HCT116 (cell line): ENCODE data around the gene ERGIC1. TPM values are rescaled to one million over a fixed set of nuclear protein-coding genes. Genes with fewer than 3 reads are reported as not detected.

ENCODE experiments used
- ATAC-seq: fragments of 200-7000 bp; cut with Tn5 transposase; 2 replicates; pipeline ENCODE4 v1.9.1; 2020; ENCODE audit warnings: mild to moderate bottlenecking, moderate library complexity
- BruUV-seq: library from RNA; stranded (reverse); fragments of 400-500 nt; replicated peaks from 2 replicates; lab custom pipeline; 2021; lab: Mats Ljungman, UMichigan
- CTCF ChIA-PET: fragments of 300-600 bp; sonication (Branson Sonifier 250); formaldehyde crosslinking; loops from one replicate; lab custom pipeline; 2021; ENCODE audit warnings: antibody characterized with exemption; lab: Charles Lee
- POLR2A ChIA-PET: fragments of 300-600, 350-600 bp; sonication (Branson Sonifier 250); formaldehyde crosslinking; loops from one replicate; lab custom pipeline; 2021; ENCODE audit warnings: antibody characterized with exemption; lab: Charles Lee
- RAD21 ChIA-PET, 2 experiments: fragments of 300-600 bp; sonication (Branson Sonifier 250); formaldehyde crosslinking; loops; one replicate each; lab custom pipeline; 2023; ENCODE audit warnings: low total read pairs in 2 of 2; ENCODE audit not compliant: uncharacterized antibody in 2 of 2, unreplicated experiment in 2 of 2, low non-redundant PET in 1 of 2; lab: Charles Lee
- DNase-seq: peaks from one replicate; pipeline ENCODE4 v3.0.0-alpha.2; 2010; ENCODE audit warnings: low read depth, low spot score
- H2AFZ ChIP-seq: fragments of 200-600 bp; shearing (Covaris generic), sonication (generic); 2 replicates; pipeline ENCODE4 v1.6.1; 2017; ENCODE audit warnings: low read depth, mixed run types, mixed read lengths, antibody characterized with exemption, low read length; ENCODE audit not compliant: poor library complexity, severe bottlenecking
- H3K27ac ChIP-seq: 2 replicates; pipeline ENCODE4 v1.5.1; 2012; ENCODE audit warnings: low read depth, low read length
- H3K27me3 ChIP-seq: fragments of 200-600 bp; sonication (generic); 2 replicates; pipeline ENCODE4 v1.6.1; 2016; ENCODE audit warnings: mixed run types, low read length, mixed read lengths; ENCODE audit not compliant: insufficient read depth
- H3K36me3 ChIP-seq, 2 experiments: fragments of 200-500 bp in 1 of 2; fragments of 200-600 bp in 1 of 2; sonication (Bioruptor generic) in 1 of 2; sonication (generic) in 1 of 2; 2 replicates each; pipeline versions ENCODE4 v1.5.1 to v1.6.1; 2014 to 2016; ENCODE audit warnings: low read length in 2 of 2, inconsistent platforms in 1 of 2, mixed read lengths in 1 of 2, mixed run types in 1 of 2; ENCODE audit not compliant: insufficient read depth in 2 of 2, control insufficient read depth in 1 of 2
- H3K4me1 ChIP-seq, 2 experiments: fragments of 200-600 bp in 1 of 2; sonication (generic) in 1 of 2; 2 replicates each; pipeline versions ENCODE4 v1.5.1 to v1.6.1; 2012 to 2017; ENCODE audit warnings: low read length in 2 of 2, inconsistent platforms in 1 of 2, mild to moderate bottlenecking in 1 of 2, mixed read lengths in 1 of 2, mixed run types in 1 of 2, moderate library complexity in 1 of 2; ENCODE audit not compliant: insufficient read depth in 2 of 2, control insufficient read depth in 1 of 2
- H3K4me2 ChIP-seq: fragments of 200-600 bp; sonication (generic); 2 replicates; pipeline ENCODE4 v1.6.1; 2017; ENCODE audit warnings: mixed run types, low read length, mixed read lengths
- H3K4me3 ChIP-seq, 2 experiments: fragments of 200-600 bp in 1 of 2; sonication (generic) in 1 of 2; replicated peaks in 1 of 2; 2 replicates each; pipeline ENCODE4 v1.5.1; 2011 to 2016; ENCODE audit warnings: low read length in 2 of 2, control low read depth in 1 of 2, low read depth in 1 of 2, mild to moderate bottlenecking in 1 of 2, mixed read lengths in 1 of 2, mixed run types in 1 of 2
- H3K79me2 ChIP-seq: fragments of 200-600 bp; sonication (generic); 2 replicates; pipeline ENCODE4 v1.6.1; 2017; ENCODE audit warnings: mild to moderate bottlenecking, mixed run types, low read length, moderate library complexity, mixed read lengths; ENCODE audit not compliant: insufficient read depth
- H3K9ac ChIP-seq: fragments of 200-600 bp; sonication (generic); 2 replicates; pipeline ENCODE4 v1.6.1; 2016; ENCODE audit warnings: low read length, mixed read lengths
- H3K9me2 ChIP-seq: fragments of 200-600 bp; sonication (generic), shearing (Covaris generic); 2 replicates; pipeline ENCODE4 v1.6.1; 2017; ENCODE audit warnings: mixed run types, mild to moderate bottlenecking, moderate library complexity; ENCODE audit not compliant: insufficient read depth
- H3K9me3 ChIP-seq, 2 experiments: fragments of 200-500 bp in 1 of 2; fragments of 200-600 bp in 1 of 2; sonication (Bioruptor generic) in 1 of 2; sonication (generic) in 1 of 2; 2 replicates each; pipeline ENCODE4 v1.6.1; 2014 to 2017; ENCODE audit warnings: low read length in 2 of 2, mixed read lengths in 2 of 2, inconsistent platforms in 1 of 2, low read depth in 1 of 2, mild to moderate bottlenecking in 1 of 2, mixed run types in 1 of 2, moderate library complexity in 1 of 2; ENCODE audit not compliant: control insufficient read depth in 1 of 2, insufficient read depth in 1 of 2
- H4K20me1 ChIP-seq: fragments of 200-600 bp; sonication (generic), shearing (Covaris generic); 2 replicates; pipeline ENCODE4 v1.6.1; 2017; ENCODE audit warnings: mixed run types, mild to moderate bottlenecking, moderate library complexity; ENCODE audit not compliant: insufficient read depth
- CBX3 ChIP-seq: IDR thresholded peaks from 2 replicates; pipeline ENCODE4 v1.6.1; 2012; ENCODE audit warnings: low read depth
- EGR1 ChIP-seq: IDR thresholded peaks from 2 replicates; pipeline ENCODE4 v1.6.1; 2012; ENCODE audit warnings: low read depth
- EZH2phosphoT487 ChIP-seq: fragments of 200-600 bp; IDR thresholded peaks from 2 replicates; pipeline ENCODE4 v1.6.1; 2018; ENCODE audit warnings: antibody characterized with exemption, borderline replicate concordance
- JUND ChIP-seq: IDR thresholded peaks from 2 replicates; pipeline ENCODE4 v1.6.1; 2012
- MAX ChIP-seq: IDR thresholded peaks from 2 replicates; pipeline ENCODE4 v1.6.1; 2012
- POLR2A ChIP-seq: IDR thresholded peaks from 2 replicates; pipeline ENCODE4 v1.7.0; 2011; ENCODE audit warnings: borderline replicate concordance; ENCODE audit not compliant: insufficient read depth, insufficient read length; ENCODE audit errors: extremely low read depth
- SIN3A ChIP-seq: IDR thresholded peaks from 2 replicates; pipeline ENCODE4 v1.6.1; 2012; ENCODE audit warnings: low read depth
- SP1 ChIP-seq: IDR thresholded peaks from 2 replicates; pipeline ENCODE4 v1.6.1; 2012; ENCODE audit warnings: low read depth
- SRF ChIP-seq: IDR thresholded peaks from 2 replicates; pipeline ENCODE4 v1.6.1; 2012; ENCODE audit warnings: low read depth
- YY1 ChIP-seq: IDR thresholded peaks from 2 replicates; pipeline ENCODE4 v1.6.1; 2011; ENCODE audit warnings: low read length, low read depth, moderate library complexity, mild to moderate bottlenecking; ENCODE audit not compliant: insufficient replicate concordance; ENCODE audit errors: extremely low read depth
- intact Hi-C: fragments of 100-400 bp; cut with micrococcal nuclease; formaldehyde crosslinking; loops from 2 replicates; pipeline ENCODE4 v1.10.0; 2022
- total RNA-seq: library from RNA; stranded (reverse); gene quantifications from one replicate; pipeline ENCODE4 v1.2.1, GENCODE V29; 2021; ENCODE audit not compliant: unreplicated experiment
- TF ChIP-seq, protein P1 (sequence below): IDR thresholded peaks from 2 replicates; pipeline ENCODE4 v1.6.1; 2012

The ERGIC1 gene
- total RNA-seq, 1 experiment from 2014 or later = 73.3 TPM

GRCh38 chr5:172973127-172973916, 139.3 kb downstream of the ERGIC1 start:
- ChIA-PET RAD21 (no interaction called here), POLR2A (interaction anchor here (1.1 kb wide), 1 partner anchor 15 kb away, joined by 4 read pairs; the partner anchor contains the start of gene RPL26L1), CTCF (interaction anchor here (1.0 kb wide), 1 partner anchor 14 kb away, joined by 5 read pairs; the partner anchor contains the start of gene RPL26L1)
- Histone ChIP-seq H4K20me1 (no peaks in the 10 kb centered on the region), H3K9ac (no peak overlapping the region), H3K27ac (no peak overlapping the region), H3K79me2 (no peaks in the 10 kb centered on the region), H3K4me2 (no peak overlapping the region), H3K27me3 (no peaks in the 10 kb centered on the region), H3K9me3 (no peaks in the 10 kb centered on the region), H2AFZ (no peak overlapping the region), H3K9me2 (no peaks in the 10 kb centered on the region), H3K36me3 (peaks cover 4 to 6% of the 10 kb centered on the region in 2 experiments; a peak in 2 of 4 replicates), H3K4me3 (no peak overlapping the region), H3K4me1 (no peaks in the 10 kb centered on the region)
- no peak for TF ChIP-seq EGR1
- TF ChIP-seq SIN3A = no peak
- TF ChIP-seq SP1 = no peak
- no peak for TF ChIP-seq POLR2A
- no peak for TF ChIP-seq YY1
- TF ChIP-seq CBX3 = no peak
- TF ChIP-seq SRF = no peak
- TF ChIP-seq, protein P1, sequence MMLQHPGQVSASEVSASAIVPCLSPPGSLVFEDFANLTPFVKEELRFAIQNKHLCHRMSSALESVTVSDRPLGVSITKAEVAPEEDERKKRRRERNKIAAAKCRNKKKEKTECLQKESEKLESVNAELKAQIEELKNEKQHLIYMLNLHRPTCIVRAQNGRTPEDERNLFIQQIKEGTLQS = no peak
- TF ChIP-seq JUND = no peak
- no peak for TF ChIP-seq MAX
- TF ChIP-seq EZH2phosphoT487 = no peak
- ATAC-seq (no peak), DNase-seq (no peak)
- no TSS peak for BruUV-seq
- intact Hi-C loops = no loop called here
